ENCODE data around the gene VEGFB.

The VEGFB gene

GRCh38 chr11:64247729-64248531, 13.5 kb downstream of the VEGFB start:
- TF ChIP-seq CTCF (IDR thresholded peaks at IDR 0.05; ENCODE audit: insufficient read depth, low read depth, low read length, missing control alignments) = no peak
- DNase-seq (ENCODE audit: low read depth) = no peak
- H3K4me3 ChIP-seq (ENCODE audit: low read depth, low read length) = no peak overlapping the region

GRCh38 chr11:64248578-64248977, 14.2 kb downstream of the VEGFB start:
- DNase-seq (ENCODE audit: low read depth) = no peak
- TF ChIP-seq CTCF (IDR thresholded peaks at IDR 0.05; ENCODE audit: insufficient read depth, low read depth, low read length, missing control alignments) = no peak
- H3K4me3 ChIP-seq (ENCODE audit: low read depth, low read length) = no peak overlapping the region

- DNase-seq (ENCODE audit: low read depth) = no peak
- TF ChIP-seq CTCF (IDR thresholded peaks at IDR 0.05; ENCODE audit: insufficient read depth, low read depth, low read length, missing control alignments) = no peak
- H3K4me3 ChIP-seq (ENCODE audit: low read depth, low read length) = no peak overlapping the region
Measured at GRCh38 chr11:64249038-64249437, 14.7 kb downstream of the VEGFB start.

GRCh38 chr11:64249563-64250414, 15.4 kb downstream of the VEGFB start:
- DNase-seq (ENCODE audit: low read depth) = no peak
- TF ChIP-seq CTCF (IDR thresholded peaks at IDR 0.05; ENCODE audit: insufficient read depth, low read depth, low read length, missing control alignments) = no peak
- no peak overlapping the region for H3K4me3 ChIP-seq (ENCODE audit: low read depth, low read length)

GRCh38 chr11:64250415-64251015, 16.1 kb downstream of the VEGFB start:
- peak overlapping the region; percentile 56; the same call in 1 of the 2 replicates for H3K4me3 ChIP-seq (ENCODE audit: low read depth, low read length)
- no peak for TF ChIP-seq CTCF (IDR thresholded peaks at IDR 0.05; ENCODE audit: insufficient read depth, low read depth, low read length, missing control alignments)
- no peak for DNase-seq (ENCODE audit: low read depth)

GRCh38 chr11:64251016-64251752, 16.8 kb downstream of the VEGFB start, which contains the start of gene PLCB3:
TSS of gene PLCB3 (plus strand) at chr11:64251530. CDS start at chr11:64251650, 120 bp downstream.
- peak; percentile 63 for DNase-seq (ENCODE audit: low read depth)
- TF ChIP-seq CTCF (IDR thresholded peaks at IDR 0.05; ENCODE audit: insufficient read depth, low read depth, low read length, missing control alignments) = peak; percentile 67
- H3K4me3 ChIP-seq (ENCODE audit: low read depth, low read length) = peak within 1 kb of the TSS; percentile 72

Data from GM12865 (cell line).